ENCODE measurements around the gene KCTD7.
A peak's percentile ranks its signal among the peaks of the same experiment; 100 is the strongest.
"Not testable (repeated sequence)": the region's sequence is repeated elsewhere in the genome, so short reads cannot be mapped to it uniquely, and the experiment has no call there.

The KCTD7 gene

DNA sequence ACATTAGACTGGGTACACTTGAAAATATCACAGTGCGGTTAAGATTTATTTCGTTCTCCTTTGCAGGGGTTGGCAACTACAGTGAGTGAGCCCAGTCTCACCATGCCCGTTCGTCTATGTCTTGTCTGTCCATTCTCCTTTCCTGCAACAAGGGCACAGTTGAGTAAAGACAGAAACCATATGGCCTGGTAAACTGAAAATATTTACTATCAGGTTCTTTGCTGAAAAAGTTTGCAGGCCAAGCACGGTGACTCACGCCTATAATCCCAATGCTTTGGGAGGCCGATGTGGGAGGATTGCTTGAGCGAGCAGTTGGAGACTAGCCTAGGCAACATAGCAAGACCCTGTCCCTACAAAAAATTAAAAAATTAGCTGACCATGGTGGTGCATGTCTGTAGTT is 11.4 kb upstream of the KCTD7 start:
- no peak for DNase-seq

DNA sequence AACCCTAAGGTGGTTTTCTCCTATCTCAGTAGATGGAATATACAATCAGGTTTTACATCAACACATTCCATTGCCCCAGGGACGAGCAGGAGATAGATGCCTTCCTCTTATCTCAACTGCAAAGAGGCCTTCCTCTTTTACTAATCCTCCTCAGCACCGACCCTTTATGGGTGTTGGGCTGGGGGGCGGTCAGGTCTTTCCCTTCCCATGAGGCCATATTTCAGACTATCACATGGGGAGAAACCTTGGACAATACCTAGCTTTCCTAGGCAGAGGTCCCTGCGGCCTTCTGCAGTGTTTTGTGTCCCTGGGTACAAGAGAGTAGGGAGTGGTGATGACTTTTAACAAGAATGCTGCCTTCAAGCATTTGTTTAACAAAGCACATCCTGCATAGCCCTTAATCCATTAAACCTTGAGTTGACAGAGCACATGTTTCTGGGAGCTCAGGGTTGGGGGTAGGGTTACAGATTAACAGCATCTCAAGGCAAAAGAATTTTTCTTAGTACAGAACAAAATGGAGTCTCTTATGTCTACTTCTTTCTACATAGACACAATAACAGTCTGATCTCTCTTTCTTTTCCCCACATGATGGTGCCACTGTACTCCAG is 9.2 kb upstream of the KCTD7 start:
- not testable (repeated sequence) for DNase-seq

DNA sequence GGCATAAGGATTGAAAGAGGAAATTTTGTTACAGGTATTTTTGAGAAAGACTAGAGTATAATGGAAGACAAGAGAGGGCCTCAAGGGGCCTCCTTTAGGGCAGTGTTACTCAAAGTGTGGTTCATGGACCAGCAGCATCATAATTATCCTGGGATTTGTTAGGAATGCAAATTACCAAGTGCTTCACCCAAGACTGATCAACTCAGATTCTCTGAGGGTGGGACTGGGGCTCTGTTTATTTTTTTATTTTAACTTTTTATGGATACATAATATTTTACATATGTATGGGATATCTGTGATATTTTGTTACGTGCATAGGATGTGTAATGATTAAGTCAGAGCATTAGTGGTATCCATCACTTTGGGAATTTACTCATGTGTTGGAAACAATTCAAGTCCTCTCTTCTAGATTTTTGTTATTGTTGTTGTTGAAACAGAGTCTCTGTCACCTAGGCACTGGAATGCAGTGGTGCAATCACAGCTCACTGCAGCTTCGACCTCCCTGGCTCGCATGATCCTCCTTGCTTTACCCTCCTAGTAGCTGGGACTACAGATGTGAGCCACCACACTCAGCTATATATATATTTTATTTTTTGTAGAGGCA is 2.2 kb upstream of the KCTD7 start:
- no peak for DNase-seq

DNA sequence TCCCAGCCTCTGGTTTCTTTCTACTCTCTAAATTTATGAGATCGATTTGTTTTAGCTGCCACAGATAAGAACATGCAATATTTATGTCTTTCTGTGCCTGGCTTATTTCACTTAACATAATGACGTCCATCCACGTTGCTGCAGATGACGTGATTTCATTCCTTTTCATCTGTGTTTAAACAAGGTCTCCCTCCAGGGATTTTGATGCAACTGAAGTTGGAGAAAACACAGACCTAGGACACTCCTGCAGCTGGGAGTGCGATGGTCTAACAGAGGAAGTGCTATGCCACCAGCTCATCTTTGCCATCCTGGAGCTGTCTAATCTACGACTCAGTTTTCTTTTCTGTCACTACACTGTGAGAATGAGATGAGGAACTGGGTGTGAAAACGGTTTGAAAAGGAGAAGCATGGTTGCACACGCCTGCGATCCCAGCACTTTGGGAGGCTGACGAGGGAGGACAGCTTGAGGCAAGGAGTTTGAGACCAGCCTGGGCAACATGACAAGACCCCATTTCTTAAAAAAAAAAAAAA is 1.5 kb upstream of the KCTD7 start:
- no peak for DNase-seq

DNA sequence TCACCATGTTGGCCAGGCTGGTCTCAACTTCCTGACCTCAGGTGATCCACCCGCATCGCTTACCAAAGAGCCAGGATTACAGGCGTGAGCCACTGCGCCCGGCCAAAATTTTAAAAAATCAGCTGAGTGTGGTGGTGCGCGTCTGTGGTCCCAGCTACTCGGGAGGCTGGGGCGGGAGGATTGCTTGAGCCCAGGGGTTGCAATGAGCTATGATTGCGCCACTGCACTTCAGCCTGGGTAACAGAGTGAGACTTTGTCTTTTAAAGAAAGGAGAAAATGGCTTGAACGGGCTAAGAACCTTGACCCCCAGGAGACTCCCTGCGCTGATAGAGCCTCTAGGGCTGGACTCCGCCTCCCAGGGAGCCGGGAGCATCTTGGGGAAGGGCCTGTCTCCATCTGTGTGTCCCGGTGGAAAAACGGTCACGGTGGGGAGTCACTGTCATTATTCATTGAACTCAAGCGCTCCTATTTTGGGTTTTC is 760 bp upstream of the KCTD7 start:
- DNase-seq, result peak in 1 of 4 experiments; percentile 26

DNA sequence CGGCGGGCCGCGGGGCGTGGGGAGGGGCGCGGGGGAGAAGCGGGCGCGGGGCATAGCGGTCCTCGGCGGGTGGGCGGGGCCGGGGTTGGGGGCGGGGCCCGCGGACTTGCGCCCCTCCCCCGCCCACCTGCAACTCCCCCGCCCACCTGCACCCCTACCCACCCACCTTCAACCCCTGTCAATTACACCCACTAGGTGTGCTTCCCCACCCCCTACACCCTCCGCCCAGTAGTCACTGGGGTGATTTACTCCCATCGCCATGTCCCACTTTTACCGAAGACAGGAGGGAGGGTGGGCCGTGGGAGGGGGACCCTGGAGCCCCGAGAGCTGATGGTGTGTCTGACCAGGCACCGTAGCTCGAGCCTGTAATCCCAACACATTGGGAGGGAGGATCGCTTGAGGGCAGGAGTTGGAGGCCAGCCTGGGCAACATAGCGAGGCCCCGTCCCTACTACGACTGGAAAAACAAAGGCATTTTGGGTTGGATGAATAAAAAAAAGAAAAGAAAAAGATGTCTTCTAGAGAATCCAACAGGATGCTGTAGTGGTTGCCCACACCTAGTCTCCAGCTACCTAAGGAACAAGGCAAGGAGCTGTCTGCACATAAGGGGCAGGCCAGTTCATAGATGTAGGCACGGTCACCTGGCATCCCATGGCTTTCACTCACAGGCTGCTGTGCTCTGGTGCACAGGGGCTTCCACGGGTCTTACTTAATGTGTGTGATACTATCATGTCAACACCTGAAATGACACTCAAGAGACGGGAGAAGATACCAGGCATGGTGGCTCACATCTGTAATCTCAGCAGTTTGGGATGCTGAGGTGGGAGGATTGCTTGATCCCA is 761 bp downstream of the KCTD7 start:
- DNase-seq, result peak in 2 of 4 experiments; percentile 23 to 29

DNA sequence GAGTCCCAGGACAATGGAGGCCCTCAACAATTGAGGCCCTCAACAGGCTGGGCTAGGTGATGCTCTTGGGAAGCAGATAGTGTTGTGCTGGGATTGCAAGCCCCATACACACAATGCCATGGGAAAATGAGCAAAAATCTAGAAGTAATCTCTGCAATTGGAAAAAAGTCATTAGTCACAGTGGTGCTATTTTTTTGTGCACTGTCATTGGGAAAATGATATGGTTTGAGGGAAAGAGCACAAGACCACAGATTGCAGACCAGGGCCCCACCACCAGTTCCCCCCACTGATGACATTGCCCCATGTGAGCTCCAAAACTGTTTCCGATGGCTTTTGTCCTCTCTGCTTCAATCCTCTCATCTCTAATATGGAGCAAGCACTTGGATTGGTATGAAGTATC is 1.9 kb downstream of the KCTD7 start:
- DNase-seq, result no peak

DNA sequence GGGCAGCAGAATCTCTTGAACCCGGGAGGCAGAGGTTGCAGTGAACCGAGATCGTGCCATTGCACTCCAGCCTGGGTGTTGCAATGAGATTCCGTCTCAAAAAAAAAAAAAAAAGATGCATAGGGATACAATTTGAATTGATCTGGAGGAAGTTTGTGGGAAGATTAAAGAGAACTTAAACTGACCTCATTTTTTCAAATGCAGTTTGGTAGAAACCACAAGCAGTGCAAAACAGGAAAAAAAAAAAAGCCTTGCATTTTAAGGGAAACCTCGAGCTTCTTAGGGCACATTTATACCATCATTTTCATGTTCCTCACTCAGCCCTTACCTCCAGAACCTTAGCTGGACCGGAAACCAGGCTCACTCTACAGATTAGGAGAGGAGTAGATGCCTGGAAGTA is 2.8 kb downstream of the KCTD7 start:
- DNase-seq, result no peak

DNA sequence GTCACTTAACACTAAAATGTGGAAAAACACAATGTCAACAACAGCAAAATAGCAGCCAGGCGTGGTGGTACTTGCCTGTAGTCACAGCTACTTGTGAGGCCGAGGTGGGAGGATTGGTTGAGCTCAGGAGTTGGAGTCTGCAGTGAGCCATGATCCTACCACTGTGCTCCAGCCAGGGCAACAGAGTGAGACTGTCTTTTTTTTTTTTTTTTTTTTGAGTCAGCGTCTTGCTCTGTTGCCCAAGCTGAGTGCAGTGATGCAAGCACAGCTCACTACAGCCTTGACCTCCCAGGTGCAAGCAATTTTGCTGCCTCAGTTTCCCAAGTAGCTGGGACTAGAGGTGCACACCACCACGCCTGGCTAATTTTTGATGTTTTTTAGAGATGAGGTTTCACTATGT is 6.1 kb downstream of the KCTD7 start:
- DNase-seq, result no peak

DNA sequence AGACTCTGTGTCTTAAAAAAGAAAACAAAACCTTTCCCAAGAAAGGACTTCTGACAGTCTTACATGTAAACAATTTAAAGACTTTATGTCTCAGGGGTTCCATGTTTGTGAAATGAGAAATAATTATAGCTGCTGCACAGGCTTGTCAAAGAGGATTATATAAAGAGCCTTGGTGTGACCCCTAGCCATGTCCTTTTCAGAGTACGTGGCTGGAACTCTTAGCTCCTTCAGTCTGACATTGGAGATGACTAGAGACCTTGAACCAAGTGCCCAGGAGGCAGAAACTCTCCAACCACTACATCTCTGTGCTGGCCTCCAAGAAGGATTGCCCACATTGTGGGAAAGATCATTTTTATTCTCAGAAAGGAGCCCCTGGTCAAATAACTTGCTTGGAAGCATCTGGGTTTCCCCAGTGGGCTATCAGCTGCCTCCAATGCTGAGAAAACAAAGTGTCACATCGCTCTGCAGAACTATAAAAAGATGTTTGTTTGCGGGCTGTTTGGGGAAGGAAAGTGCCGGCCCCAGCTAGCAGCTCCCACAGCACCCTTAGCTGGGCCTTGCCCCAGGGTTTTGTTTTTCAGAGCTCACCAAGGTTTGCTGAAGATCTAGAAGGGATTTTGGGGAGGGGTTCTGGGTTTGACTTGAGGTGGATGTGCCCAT is 6.8 kb downstream of the KCTD7 start:
- not testable (repeated sequence) for DNase-seq

DNA sequence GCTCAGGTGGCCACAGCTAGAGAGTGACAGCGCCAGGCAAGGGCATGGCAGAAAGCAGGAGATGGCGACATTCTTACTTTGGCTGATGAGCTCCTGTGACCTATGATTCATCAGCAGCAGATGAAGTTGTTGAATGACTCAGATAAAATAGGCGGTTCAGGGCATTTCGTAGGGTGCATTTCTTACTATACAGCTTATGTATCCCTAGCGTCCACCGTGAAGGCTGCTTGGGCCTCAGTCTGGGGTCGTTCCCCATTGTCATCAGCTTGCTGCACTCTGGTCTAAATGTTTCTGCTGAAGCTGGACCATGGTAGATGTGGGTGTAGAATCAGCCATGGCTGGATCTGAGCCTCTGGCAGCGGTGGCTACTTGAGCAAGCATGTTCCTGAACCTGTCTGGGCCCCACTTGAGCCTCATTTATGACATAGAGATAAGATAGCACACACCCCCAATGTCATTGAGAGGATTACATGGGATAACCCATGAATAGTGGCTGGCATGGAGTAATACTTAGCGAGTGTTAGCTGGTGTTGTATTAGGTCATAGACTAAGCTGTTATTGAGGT is 7.4 kb downstream of the KCTD7 start:
- DNase-seq, result not testable (repeated sequence)

DNA sequence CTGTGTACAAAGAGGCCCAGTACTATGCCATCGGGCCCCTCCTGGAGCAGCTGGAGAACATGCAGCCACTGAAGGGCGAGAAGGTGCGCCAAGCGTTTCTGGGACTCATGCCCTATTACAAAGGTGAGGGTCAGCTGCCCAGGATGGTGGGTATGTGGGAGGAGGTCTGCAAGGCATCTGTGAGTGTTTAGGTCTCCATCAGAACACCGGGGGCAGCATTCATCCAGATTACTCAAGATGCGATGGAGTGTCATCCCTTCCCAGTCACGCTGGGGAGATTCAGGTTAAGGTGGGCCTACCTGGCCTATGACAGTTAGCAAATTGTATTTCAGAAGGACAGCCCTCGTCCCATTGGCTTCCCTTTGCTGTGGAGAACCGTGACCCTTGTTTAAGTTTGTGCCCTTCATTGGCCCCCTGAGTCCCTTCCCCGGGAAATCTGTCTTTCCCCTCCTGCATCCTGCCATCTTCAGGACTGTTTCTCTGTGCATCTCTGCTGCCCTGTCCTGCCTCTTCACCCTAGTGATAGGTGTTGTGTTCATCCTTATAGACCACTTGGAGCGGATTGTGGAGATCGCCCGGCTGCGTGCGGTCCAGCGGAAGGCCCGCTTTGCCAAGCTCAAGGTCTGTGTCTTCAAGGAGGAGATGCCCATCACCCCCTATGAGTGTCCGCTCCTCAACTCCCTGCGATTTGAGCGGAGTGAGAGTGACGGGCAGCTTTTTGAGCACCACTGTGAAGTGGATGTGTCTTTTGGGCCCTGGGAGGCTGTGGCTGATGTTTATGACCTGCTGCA is 9.8 kb downstream of the KCTD7 start:
- DNase-seq, result no peak

DNA sequence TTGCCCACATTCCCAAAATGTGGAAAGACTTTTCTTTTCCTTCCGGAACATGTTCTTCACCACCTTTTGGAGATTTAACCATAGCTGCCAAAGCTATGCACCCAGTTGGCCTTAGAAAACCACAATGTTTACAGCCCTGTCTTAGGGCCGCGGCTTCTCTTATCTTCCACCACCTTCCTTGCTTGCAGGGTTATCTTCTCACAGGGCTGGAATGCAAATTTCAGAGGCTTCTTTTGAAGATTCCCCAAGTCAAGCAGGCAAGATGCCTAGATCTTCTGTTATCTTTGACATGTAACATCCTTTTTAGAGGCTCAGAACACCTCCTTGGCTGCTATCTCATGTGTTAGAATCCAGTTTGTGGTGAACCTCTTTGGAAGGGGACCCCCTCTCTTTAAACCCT is 11.1 kb downstream of the KCTD7 start:
- DNase-seq, result no peak

DNA sequence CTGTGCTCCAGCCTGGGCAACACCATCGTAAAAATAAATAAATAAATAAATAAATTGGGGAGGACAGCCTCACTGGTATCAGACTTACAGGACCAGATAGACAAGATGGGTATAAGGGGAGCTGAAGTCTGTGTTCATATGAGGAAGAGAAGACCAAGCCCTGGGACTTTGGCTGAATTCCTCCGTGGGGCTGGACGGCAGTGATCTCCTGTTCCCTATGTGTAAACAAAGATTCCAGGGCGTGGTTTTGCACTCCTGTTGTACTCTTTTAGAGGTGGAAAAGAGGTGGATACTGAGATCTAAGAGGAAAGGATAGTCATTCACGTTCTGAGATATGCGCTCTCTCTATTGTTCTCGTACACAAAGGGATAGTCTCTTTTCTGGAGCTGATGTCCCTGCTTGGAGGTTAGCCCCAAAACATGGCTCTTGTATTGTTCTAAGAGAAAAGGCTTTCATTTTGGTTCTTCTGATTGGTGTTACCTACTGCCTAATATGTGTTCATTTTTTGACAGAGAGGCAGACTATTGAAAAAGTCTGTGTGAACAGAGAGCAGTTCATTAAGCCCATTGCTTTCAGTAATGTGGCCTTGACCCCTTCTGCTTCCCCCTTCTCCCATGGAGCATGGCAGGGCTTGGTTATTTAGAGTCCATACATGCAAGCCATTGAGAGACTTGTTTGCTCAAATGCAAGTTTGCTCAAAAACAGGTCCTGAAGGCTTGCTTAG is 12.3 kb downstream of the KCTD7 start:
- no peak for DNase-seq

DNA sequence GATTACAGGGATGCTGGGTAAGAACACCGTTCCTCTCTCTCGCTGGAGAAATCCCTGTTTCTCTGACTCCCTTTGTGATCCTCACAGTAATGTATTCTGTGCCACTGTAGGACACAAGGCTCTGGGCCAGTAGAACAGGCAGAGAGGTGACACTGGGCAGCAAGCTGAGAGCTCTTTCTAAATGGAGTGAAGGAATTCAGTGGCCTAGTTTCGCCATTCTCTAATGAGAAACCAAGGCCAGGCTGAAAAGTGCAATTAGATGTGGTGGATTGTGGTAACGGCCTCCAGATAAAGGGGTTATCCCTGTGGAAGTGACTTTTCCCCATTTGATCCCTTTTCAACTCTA is 12.8 kb downstream of the KCTD7 start:
- DNase-seq, result no peak

DNA sequence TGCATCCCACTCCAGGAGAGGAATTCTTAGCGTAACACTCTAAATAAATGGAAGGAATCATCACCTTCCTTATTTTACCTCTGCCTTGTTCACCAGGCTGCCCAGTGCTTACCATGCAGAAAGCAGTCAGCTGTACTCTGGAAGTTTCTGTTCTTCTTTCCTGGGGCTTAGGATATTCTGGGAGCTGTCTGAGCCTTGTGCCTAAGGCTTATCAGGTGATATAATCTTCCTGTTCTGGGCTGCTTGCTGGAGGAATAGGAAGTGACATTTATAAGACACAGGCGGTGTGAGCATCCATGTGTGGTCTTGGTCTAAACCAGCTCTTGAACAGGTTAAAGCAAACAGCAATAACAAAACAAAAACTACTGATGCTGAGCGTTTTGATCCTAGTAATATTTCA is 13.5 kb downstream of the KCTD7 start:
- no peak for DNase-seq

DNA sequence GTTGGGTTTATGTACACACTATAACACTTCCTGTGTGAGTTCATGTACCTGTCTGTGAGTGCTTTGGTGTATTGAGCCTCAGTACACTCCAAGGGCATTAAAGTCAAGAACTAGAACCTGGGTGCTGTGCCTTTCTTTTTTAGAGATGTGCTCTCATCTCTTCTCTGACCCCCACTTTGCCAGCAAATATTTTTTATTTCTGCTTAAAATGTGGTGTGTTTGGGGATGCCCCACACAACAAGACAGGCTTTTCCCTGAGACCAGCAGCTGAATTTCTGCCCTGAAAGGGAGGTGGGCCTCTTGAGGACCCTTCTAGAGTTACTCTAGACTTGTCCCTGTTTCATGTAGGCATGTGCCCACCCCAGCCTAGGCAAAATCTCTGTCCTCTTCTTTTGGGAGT is 14.3 kb downstream of the KCTD7 start:
- DNase-seq, result no peak

DNA sequence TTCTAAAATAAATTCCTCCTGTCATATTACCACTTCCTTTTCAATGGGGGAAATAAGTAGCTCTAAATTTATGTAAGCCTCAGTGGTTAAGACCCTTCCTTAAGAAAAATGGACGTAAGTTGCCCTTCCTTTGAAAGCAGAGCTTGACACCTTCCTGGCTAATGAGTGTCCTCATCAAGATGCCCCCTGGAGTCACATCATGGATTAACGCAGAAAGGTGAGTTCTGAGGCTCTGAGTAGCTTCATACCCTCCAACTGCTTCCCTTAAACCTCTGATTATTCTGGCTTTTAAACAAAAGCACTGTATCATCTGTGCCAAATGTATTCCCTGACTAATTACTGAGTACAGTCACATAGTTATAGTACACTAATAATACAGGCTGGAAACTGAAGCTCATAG is 14.7 kb downstream of the KCTD7 start:
- no peak for DNase-seq

DNA sequence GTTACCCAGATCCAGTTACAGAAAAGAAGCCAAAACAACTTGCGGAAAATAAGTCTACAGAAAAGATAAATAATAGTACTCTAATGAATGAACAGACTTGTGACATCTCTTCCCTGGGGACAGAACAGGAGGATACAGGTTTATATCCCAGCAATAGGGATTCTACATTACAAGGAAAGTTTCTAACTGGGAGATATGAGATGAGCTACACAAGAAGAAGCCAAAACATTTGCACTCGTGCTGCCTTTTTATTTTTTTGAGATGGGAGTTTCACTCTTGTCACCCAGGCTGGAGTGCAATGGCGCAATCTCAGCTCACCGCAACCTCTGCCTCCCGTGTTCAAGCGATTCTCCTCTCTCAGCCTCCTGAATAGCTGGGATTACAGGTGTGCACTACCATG is 22.3 kb downstream of the KCTD7 start:
- DNase-seq, result not testable (repeated sequence)

DNA sequence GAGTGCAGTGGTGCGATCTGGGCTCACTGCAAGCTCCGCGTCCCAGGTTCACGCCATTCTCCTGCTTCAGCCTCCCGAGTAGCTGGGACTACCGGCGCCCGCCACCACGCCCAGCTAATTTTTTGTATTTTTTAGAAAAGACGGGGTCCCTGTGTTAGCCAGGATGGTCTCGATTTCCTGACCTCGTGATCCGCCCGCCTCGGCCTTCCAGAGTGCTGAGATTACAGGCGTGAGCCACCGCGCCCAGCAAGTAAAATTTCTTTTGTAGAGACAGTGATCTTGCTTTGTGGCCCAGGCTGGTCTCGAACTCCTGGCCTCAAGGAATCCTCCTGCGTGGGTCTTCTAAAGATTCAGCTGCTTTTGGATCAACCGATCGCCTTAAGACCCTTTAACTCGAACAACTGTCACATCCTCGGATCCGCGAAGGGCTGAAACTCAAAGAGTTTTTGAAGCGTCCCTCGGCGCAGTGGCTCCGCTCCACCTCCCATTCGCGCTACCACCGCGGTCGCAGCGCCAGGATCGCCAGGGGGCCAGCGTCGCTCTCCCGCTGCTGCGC is 25.1 kb downstream of the KCTD7 start:
- DNase-seq, result not testable (repeated sequence)
